ENCODE data around the gene ZDHHC24.
"Not testable (repeated sequence)": the region's sequence is repeated elsewhere in the genome, so short reads cannot be mapped to it uniquely, and the experiment has no call there.

The ZDHHC24 gene

DNA sequence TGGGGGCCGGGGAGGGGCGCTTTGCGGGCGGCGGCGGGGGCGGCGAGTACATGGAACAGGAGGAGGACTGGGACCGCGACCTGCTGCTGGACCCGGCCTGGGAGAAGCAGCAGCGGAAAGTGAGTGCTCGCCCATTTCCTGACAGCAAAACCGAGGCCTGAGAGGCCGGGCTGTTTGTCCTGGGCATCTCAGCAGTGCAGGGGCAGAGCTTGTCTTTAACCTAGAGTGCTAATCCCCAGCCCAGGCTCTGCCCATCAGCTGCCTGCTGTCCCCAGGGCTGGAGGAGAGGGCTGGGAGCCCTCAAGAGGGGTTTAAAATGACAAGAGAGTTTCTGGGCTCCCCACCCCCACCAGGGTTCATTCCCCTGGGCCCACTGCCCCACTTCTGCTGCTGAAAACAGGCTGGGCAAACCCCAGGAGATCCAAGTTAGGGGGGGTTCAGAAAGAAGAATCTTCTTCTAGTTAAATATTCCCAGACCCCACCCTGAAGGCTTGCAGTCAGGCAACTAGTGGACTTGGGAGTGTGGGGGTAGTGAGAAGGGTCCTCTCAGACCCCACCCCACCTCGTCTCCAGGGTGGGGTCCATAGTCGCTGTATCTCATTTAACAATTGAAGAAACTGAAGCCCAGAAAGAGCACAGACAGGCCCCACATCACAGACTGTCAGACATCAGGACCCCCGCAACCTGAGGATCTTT, 1.3 kb upstream of the ZDHHC24 start:
- H3K4me3 ChIP-seq (ENCODE audit: low read depth, low read length): no peak overlapping the region
- TF ChIP-seq, protein P1, sequence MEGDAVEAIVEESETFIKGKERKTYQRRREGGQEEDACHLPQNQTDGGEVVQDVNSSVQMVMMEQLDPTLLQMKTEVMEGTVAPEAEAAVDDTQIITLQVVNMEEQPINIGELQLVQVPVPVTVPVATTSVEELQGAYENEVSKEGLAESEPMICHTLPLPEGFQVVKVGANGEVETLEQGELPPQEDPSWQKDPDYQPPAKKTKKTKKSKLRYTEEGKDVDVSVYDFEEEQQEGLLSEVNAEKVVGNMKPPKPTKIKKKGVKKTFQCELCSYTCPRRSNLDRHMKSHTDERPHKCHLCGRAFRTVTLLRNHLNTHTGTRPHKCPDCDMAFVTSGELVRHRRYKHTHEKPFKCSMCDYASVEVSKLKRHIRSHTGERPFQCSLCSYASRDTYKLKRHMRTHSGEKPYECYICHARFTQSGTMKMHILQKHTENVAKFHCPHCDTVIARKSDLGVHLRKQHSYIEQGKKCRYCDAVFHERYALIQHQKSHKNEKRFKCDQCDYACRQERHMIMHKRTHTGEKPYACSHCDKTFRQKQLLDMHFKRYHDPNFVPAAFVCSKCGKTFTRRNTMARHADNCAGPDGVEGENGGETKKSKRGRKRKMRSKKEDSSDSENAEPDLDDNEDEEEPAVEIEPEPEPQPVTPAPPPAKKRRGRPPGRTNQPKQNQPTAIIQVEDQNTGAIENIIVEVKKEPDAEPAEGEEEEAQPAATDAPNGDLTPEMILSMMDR (IDR thresholded peaks at IDR 0.05; ENCODE audit: control insufficient read depth, extremely low read depth, insufficient read depth): no peak
- no peak for DNase-seq (ENCODE audit: low read depth)

DNA sequence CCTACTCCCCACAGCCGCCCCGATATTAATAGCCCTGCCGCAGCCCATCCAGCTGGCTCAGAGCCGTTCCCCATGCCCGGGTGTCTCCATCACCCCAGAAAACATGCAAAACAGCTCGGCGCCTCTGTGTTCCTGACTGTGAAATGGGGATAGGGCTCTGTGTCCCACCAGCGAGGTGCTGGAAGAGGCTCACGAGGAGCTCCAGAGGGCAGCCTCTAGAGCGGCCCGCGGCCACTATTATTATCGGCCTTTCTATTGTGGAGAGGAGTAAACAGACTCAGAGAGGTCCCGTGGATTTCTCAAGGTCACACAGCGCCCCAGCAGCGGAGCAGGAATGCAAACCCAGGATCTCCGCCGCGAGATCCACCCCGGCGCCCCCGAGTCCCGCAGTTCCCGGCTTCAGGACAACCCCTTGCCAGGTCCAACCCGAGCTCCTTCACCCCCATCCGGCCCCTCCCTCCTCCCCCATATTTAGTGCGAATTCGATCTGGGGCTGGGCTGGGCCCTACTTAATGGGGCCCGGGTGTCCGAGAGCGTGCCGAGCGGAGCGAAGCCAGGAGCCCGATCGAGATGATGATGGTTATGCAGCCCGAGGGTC, 619 bp upstream of the ZDHHC24 start, which contains the start of gene ACTN3:
Gene ACTN3 (plus strand): TSS at position 536 of the 598 bp plus-strand sequence. CDS start 35 bp downstream, at position 571.
- peak within 1 kb of the TSS; percentile 76 for H3K4me3 ChIP-seq (ENCODE audit: low read depth, low read length)
- no peak for DNase-seq (ENCODE audit: low read depth)
- TF ChIP-seq, protein P1 (IDR thresholded peaks at IDR 0.05; ENCODE audit: control insufficient read depth, extremely low read depth, insufficient read depth): no peak

DNA sequence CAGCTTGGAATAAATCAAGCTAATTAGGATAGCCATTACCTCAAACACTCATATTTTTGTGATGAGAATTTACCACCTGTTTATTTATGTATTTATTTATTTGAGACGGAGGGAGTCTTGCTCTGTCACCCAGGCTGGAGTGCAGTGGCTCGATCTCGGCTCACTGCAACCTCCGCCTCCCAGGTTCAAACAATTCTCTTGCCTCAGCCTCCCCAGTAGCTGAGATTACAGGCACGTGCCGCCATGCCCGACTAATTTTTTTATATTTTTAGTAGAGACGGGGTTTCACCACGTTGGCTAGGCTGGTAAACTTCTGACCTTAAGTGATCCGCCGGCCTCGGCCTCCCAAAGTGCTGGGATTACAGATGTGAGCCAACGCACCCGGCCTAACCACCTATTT, 896 bp downstream of the ZDHHC24 start:
- peak overlapping the region; percentile 76 for H3K4me3 ChIP-seq (ENCODE audit: low read depth, low read length)

DNA sequence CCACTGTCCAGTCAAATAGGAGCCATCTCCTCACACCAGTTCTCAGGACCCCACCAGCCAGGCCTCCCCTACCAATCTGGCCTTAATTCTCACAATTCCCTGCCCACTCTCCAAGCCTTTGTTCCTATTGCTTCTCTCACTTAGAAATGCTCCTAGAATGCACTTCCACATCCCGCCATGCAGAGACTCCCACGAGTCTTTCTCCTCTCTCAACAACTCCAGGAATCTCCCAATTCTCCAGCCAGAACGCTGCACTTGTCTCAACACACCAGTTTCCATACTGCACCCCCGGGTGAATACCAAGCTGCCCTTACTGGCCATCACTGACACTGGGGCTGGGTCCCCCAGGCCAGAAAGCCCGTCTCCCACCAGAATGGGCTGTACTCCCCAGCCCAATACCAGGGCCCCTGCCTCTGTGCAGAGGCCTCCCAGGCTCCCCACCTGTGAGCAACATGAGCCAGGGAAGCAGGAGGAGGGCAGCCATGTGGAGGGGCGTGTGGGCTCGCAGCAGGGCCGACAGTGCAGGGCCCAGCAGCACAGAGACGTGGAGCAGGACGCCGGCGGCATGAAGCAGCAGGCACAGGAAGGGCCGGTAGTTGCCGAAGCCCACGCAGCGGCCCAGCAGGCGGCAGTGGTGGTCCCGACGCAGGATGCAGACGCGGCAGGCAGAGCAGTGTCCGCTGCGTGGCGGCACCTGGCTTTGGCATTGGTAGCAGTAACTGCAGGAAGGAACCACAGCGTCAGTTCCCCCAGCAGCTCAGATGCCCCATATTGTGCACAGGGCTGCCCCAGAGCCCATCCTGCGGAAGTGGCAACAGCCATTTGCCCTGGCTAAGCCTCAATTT, 2.4 kb downstream of the ZDHHC24 start:
- no peak overlapping the region for H3K4me3 ChIP-seq (ENCODE audit: low read depth, low read length)
- no peak for DNase-seq (ENCODE audit: low read depth)
- TF ChIP-seq, protein P1 (IDR thresholded peaks at IDR 0.05; ENCODE audit: control insufficient read depth, extremely low read depth, insufficient read depth): no peak

More for the DNA sequence above, 896 bp downstream of the ZDHHC24 start:
- not testable (repeated sequence) for DNase-seq (ENCODE audit: low read depth)

DNA sequence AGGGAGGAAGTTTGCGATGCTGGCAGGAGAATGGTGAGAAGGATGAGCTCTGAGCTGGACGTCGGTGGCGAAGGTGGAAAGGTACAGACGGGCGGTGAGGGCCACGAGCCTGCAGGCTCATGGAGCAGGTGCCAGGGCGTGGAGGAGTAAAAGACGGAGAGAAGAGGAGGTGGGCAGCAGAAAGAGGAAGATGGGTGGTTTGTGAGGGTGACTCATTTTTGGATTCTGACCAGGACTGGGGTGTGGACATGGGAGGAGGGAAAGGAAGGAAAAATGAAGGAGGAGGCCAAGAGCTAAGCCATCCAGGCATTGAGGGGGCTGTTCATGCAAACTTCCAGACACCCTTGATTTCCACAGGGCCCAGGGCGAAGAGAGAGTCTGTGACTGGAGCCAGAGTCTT, 3.5 kb downstream of the ZDHHC24 start:
- TF ChIP-seq, protein P1 (IDR thresholded peaks at IDR 0.05; ENCODE audit: control insufficient read depth, extremely low read depth, insufficient read depth): no peak
- DNase-seq (ENCODE audit: low read depth): no peak
- no peak overlapping the region for H3K4me3 ChIP-seq (ENCODE audit: low read depth, low read length)

DNA sequence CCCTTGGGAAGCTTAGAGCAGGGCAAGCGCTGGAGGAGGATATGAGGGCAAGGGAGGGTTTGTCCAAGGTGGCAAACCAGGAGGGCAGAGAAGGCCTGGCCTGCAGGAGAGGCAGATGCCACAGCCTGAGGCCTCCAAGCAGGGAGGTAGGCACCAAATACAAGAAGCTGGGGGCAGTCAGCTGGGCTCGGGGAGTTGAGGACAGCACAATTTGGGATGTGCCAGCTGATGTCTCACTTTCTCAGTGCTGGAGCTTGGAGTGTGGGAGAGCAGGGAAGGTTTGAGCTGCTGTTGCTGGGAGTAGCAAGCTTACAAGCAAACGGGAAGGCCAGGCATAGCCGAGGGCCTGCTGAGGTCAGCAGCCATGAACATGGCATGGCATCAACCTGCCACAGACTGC, 4.0 kb downstream of the ZDHHC24 start:
- TF ChIP-seq, protein P1 (IDR thresholded peaks at IDR 0.05; ENCODE audit: control insufficient read depth, extremely low read depth, insufficient read depth): no peak
- no peak for DNase-seq (ENCODE audit: low read depth)
- H3K4me3 ChIP-seq (ENCODE audit: low read depth, low read length): no peak overlapping the region

DNA sequence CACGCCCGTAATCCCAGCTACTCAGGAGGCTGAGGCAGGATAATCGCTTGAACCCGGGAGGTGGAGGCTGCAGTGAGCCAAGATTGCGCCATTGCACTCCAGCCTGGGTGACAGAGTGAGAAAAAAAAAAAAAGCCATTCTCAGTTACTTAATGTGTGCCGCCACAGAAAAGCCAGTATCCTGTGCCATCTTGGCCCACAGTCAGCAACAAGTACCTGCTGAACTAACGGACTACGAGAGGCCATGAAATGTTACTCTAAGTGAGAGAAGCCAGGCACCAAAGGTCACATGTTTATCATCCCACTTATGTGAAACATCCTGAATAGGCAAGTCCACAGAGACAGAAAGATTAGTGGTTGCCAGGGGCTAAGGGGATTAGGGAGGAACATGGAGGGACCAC, 5.2 kb downstream of the ZDHHC24 start:
- not testable (repeated sequence) for DNase-seq (ENCODE audit: low read depth); H3K4me3 ChIP-seq (ENCODE audit: low read depth, low read length)
